ENCODE data around the gene C1QTNF6.

The C1QTNF6 gene

DNA sequence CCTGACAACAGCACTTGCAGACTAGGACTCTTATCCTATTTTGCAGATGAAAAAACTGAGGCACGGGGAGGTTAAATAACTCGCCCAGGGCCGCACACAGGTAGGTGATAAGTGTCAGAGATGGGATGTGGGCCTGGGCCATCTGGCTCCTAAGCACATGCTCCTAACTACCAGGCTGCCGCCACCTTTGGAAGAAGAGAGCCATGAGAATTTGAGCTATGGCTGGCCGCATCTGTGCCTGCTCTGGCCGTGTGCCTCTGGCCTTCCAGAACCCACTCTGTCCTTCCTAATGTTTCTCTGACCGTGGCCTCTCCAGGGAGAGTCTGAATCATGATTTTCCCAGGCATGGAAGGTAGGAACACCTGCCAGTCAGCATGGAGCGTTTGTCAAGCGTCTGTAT, 23.0 kb downstream of the C1QTNF6 start:
- Histone ChIP-seq H3K9ac (ENCODE audit: low read depth, low read length) (no peak overlapping the region), H3K9me3 (ENCODE audit: control insufficient read depth, insufficient read depth, low read length) (peaks cover 3% of the 10 kb centered on the region; the same call in 1 of the 2 replicates), H3K4me1 (ENCODE audit: control insufficient read depth, insufficient read depth, low read length) (no peaks in the 10 kb centered on the region), H3K27me3 (ENCODE audit: control insufficient read depth, insufficient read depth, low read length) (no peaks in the 10 kb centered on the region), H3K36me3 (ENCODE audit: control insufficient read depth, insufficient read depth, low read length) (no peaks in the 10 kb centered on the region), H3K4me3 (ENCODE audit: low read depth, low read length) (no peak overlapping the region), H3K27ac (ENCODE audit: low read depth, low read length) (no peak overlapping the region)

DNA sequence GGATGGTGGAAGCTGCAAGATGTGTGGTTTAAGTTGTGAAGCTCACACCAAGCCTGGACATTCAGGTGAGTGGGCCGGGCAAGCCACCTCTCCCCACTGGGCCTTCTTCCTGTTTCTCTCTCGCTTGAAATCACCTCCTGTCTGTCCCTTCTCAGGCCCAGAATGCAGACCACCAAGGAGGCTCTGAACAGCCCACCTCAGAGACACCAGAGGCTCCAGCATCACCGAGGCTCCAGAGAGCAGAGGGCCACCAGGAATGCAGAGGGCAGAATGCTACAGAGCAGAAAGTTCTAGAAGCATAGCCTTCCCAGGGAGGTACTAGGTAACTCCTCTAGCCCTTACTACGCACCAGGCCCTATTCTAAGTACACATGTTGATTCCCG, 23.6 kb downstream of the C1QTNF6 start:
- Histone ChIP-seq H3K36me3 (ENCODE audit: control insufficient read depth, insufficient read depth, low read length) (no peaks in the 10 kb centered on the region), H3K27me3 (ENCODE audit: control insufficient read depth, insufficient read depth, low read length) (no peaks in the 10 kb centered on the region), H3K4me3 (ENCODE audit: low read depth, low read length) (no peak overlapping the region), H3K9me3 (ENCODE audit: control insufficient read depth, insufficient read depth, low read length) (peaks cover 3% of the 10 kb centered on the region; the same call in 1 of the 2 replicates), H3K27ac (ENCODE audit: low read depth, low read length) (no peak overlapping the region), H3K9ac (ENCODE audit: low read depth, low read length) (no peak overlapping the region), H3K4me1 (ENCODE audit: control insufficient read depth, insufficient read depth, low read length) (no peaks in the 10 kb centered on the region)

DNA sequence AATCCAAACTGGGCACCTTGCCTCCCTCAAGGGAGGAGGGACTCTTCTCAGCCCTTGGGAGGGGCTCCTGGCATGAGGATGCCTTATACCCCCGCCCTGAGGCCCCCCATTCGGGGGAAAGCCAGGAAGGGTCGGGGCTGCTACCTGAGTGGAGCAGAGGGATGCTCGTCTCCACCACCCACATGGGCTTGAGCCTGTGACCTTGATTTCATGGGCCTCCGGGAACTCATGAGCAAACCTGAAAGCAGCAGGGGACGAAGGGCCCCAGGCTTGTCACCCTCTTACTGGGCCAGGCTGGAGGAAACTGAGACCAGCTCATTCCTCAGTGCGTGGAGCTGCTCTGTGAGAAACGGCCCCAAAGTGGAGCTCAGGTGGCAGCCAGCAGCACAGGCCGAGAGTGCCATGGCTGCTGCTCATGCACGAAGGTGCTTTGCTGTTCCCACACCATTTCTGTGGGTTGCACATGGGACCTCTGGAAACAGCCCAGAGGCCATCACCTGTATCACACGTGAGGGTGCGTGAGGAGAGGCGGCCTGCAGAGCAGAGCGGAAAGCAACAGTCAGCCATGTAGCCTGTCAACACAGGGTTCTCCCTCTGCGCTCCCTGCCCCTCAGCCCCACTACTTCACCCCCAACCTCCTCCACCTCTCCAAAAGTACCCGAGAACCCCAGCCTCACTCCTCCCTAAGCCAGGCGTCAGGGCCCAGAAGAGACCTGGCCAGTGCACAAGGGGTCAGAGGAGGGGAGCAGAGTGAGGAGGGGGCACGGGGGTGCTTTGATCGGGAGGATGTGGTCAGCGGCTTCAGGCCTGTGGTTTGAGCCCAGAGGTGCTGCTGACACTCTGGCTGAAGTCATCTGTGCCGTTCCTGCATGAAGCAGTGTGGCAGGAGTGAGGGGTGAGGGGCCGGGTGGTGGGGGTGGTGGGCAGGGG, 24.2 kb downstream of the C1QTNF6 start:
- Histone ChIP-seq H3K9me3 (ENCODE audit: control insufficient read depth, insufficient read depth, low read length) (peaks cover 3% of the 10 kb centered on the region; the same call in 1 of the 2 replicates), H3K27me3 (ENCODE audit: control insufficient read depth, insufficient read depth, low read length) (no peaks in the 10 kb centered on the region), H3K4me3 (ENCODE audit: low read depth, low read length) (no peak overlapping the region), H3K4me1 (ENCODE audit: control insufficient read depth, insufficient read depth, low read length) (no peaks in the 10 kb centered on the region), H3K27ac (ENCODE audit: low read depth, low read length) (no peak overlapping the region), H3K9ac (ENCODE audit: low read depth, low read length) (no peak overlapping the region), H3K36me3 (ENCODE audit: control insufficient read depth, insufficient read depth, low read length) (no peaks in the 10 kb centered on the region)

DNA sequence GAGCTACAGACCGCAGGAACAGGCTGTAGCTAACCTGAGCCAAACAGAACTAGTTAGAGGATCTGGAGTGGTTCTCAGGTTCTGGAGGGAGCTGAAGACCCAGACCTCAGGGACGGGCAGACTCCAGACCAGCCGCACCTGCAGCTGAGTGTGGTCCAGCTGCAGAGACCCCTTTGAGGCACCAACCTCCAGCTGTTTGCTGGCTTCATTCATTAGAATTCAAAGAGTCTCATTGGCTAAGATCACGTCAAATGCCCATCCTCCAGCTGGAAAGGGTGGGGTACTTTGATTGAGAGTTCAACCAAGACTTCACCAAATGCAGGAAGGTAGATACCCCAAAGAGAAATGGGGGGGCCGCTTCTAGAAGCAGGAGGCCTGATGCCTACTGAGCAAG, 25.0 kb downstream of the C1QTNF6 start:
- H3K27ac ChIP-seq (ENCODE audit: low read depth, low read length) = no peak overlapping the region
- no peaks in the 10 kb centered on the region for H3K36me3 ChIP-seq (ENCODE audit: control insufficient read depth, insufficient read depth, low read length)
- H3K9me3 ChIP-seq (ENCODE audit: control insufficient read depth, insufficient read depth, low read length) = peaks cover 3% of the 10 kb centered on the region; the same call in 1 of the 2 replicates
- H3K4me1 ChIP-seq (ENCODE audit: control insufficient read depth, insufficient read depth, low read length) = no peaks in the 10 kb centered on the region
- H3K4me3 ChIP-seq (ENCODE audit: low read depth, low read length) = no peak overlapping the region
- H3K27me3 ChIP-seq (ENCODE audit: control insufficient read depth, insufficient read depth, low read length) = no peaks in the 10 kb centered on the region
- H3K9ac ChIP-seq (ENCODE audit: low read depth, low read length) = no peak overlapping the region

DNA sequence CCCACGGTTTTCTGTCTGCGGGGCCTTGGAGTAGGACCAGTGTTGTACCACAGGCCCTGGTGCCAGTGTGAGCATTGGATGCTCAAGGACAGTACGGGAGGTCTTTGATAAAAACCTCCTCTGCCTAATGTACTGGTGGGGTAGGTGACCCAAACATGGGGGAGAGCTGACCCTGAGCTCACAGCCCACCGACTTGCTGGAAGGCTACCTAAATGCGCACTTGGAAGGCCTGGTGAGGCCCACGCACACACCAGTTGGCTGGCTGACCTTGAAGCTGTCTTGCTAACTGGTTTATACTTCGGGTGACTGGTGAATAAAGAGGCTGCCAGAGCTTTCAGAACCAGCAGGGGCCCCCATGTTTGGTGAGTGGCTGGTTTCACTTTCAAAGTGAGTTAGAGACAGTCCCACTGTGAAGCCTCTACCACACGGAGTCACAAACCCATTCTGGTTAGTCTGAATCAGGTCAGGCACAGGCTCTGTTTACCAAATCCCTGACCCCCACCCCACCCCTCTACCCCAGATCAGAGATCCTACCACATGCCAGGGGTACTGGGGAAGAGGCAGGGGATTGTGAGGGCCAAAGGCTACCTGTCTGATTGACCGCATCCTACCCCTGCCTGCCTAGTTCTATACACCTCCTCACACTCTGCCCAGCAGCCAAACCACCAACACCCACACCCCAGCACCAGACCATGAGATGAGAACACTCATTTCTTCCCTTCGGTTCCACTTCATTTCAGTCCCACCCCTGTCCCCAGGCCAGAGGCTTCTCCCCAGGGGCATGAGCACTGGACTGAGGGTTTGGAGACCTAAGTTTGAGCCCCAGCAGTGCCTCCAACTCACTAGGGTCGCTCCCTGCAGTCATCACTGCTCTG, 25.6 kb downstream of the C1QTNF6 start:
- Histone ChIP-seq H3K4me1 (ENCODE audit: control insufficient read depth, insufficient read depth, low read length) (no peaks in the 10 kb centered on the region), H3K27me3 (ENCODE audit: control insufficient read depth, insufficient read depth, low read length) (no peaks in the 10 kb centered on the region), H3K9ac (ENCODE audit: low read depth, low read length) (no peak overlapping the region), H3K9me3 (ENCODE audit: control insufficient read depth, insufficient read depth, low read length) (peaks cover 3% of the 10 kb centered on the region; the same call in 1 of the 2 replicates), H3K36me3 (ENCODE audit: control insufficient read depth, insufficient read depth, low read length) (no peaks in the 10 kb centered on the region), H3K4me3 (ENCODE audit: low read depth, low read length) (no peak overlapping the region), H3K27ac (ENCODE audit: low read depth, low read length) (no peak overlapping the region)

DNA sequence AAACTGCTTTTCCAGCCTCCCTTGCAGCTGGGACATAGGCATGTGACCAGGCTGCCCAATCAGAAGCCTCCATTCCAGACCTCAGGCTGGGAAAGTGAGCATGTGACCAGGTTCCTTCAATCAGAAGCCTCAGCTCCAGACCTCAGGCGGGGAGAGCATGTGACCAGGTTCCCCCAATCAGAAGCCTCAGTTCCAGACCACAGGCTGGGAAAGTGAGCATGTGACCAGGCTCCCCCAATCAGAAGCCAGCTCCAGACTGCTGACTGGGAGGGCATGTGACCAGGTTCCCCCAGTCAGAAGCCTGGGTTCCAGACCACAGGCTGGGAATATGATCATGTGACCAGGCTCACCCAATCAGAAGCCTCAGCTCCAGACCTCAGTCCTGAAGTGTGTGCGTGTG, 26.6 kb downstream of the C1QTNF6 start:
- Histone ChIP-seq H3K36me3 (ENCODE audit: control insufficient read depth, insufficient read depth, low read length) (no peaks in the 10 kb centered on the region), H3K27ac (ENCODE audit: low read depth, low read length) (no peak overlapping the region)

DNA sequence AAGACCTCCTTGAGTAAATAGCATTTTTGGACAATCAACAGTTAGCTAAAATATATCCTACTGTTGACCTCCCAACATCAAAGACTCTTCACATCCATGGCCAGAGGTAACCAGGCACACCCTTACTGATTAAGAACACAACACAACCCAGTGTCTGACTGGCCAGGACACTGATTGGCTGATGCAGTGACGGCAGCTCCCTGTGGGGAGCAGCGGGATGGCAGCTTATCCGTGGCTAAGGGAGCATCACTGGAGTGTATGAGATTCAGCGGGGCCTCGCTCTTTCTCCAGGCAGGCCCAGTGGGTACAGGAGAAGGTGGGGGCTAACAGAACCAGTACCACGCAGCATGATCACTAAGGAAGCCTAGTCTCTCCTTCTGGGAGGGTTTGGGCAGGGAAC, 28.0 kb downstream of the C1QTNF6 start:
- Histone ChIP-seq H3K9me3 (ENCODE audit: control insufficient read depth, insufficient read depth, low read length) (peaks cover 3% of the 10 kb centered on the region; the same call in 1 of the 2 replicates), H3K36me3 (ENCODE audit: control insufficient read depth, insufficient read depth, low read length) (no peaks in the 10 kb centered on the region), H3K4me3 (ENCODE audit: low read depth, low read length) (no peak overlapping the region), H3K27me3 (ENCODE audit: control insufficient read depth, insufficient read depth, low read length) (no peaks in the 10 kb centered on the region), H3K4me1 (ENCODE audit: control insufficient read depth, insufficient read depth, low read length) (no peaks in the 10 kb centered on the region), H3K27ac (ENCODE audit: low read depth, low read length) (no peak overlapping the region), H3K9ac (ENCODE audit: low read depth, low read length) (no peak overlapping the region)

More for the DNA sequence above, 26.6 kb downstream of the C1QTNF6 start:
- H3K4me1 ChIP-seq (ENCODE audit: control insufficient read depth, insufficient read depth, low read length) = no peaks in the 10 kb centered on the region
- no peak overlapping the region for H3K9ac ChIP-seq (ENCODE audit: low read depth, low read length)
- H3K4me3 ChIP-seq (ENCODE audit: low read depth, low read length) = no peak overlapping the region
- H3K27me3 ChIP-seq (ENCODE audit: control insufficient read depth, insufficient read depth, low read length) = no peaks in the 10 kb centered on the region
- H3K9me3 ChIP-seq (ENCODE audit: control insufficient read depth, insufficient read depth, low read length) = peaks cover 3% of the 10 kb centered on the region; the same call in 1 of the 2 replicates

- no peaks in the 10 kb centered on the region for H3K36me3 ChIP-seq (ENCODE audit: control insufficient read depth, insufficient read depth, low read length)
- no peak overlapping the region for H3K9ac ChIP-seq (ENCODE audit: low read depth, low read length)
- H3K27ac ChIP-seq (ENCODE audit: low read depth, low read length) = no peak overlapping the region
- no peaks in the 10 kb centered on the region for H3K4me1 ChIP-seq (ENCODE audit: control insufficient read depth, insufficient read depth, low read length)
- H3K27me3 ChIP-seq (ENCODE audit: control insufficient read depth, insufficient read depth, low read length) = no peaks in the 10 kb centered on the region
- no peak overlapping the region for H3K4me3 ChIP-seq (ENCODE audit: low read depth, low read length)
- peaks cover 3% of the 10 kb centered on the region; the same call in 1 of the 2 replicates for H3K9me3 ChIP-seq (ENCODE audit: control insufficient read depth, insufficient read depth, low read length)
These were observed 29.1 kb downstream of the C1QTNF6 start for GRCh38 chr22:37158963-37159290.

DNA sequence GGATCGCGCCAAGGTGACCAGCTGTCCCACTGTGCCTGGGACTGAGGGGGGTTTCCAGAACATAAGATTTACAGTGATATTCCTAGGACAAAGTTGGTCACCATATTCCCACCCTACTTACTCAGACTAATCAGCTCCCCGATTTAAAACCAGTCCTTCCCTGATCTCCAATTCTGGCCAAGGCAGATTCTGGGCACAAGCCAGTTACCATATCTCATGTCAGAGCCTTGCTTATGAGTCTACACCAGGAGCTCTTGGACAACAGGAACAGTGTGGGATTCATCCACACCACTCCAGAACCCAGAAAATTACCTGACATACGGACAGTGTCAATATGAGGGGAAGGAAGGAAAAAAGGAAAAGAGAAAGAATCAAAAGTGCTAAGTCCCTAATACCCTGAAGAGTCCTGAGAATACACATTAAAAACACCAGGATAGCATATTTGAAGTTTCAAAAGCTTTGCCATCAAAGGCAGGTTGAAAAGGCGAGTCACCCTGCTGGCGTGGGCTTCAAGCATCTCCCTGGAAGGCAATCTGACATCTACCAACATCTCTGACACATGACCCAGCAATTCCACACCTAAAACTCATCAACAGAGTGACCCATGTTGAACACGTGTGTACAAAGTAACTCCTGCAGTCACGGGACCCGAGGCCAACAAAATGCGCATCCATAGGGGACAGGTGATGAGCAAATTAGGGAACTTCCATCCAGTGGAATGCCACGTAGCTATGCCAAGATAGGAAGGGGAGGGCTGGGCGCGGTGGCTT, 30.3 kb downstream of the C1QTNF6 start:
- no peak overlapping the region for H3K9ac ChIP-seq (ENCODE audit: low read depth, low read length)
- no peak overlapping the region for H3K4me3 ChIP-seq (ENCODE audit: low read depth, low read length)
- H3K9me3 ChIP-seq (ENCODE audit: control insufficient read depth, insufficient read depth, low read length) = peaks cover 3% of the 10 kb centered on the region; the same call in 1 of the 2 replicates
- no peak overlapping the region for H3K27ac ChIP-seq (ENCODE audit: low read depth, low read length)
- no peaks in the 10 kb centered on the region for H3K4me1 ChIP-seq (ENCODE audit: control insufficient read depth, insufficient read depth, low read length)
- H3K27me3 ChIP-seq (ENCODE audit: control insufficient read depth, insufficient read depth, low read length) = no peaks in the 10 kb centered on the region
- no peaks in the 10 kb centered on the region for H3K36me3 ChIP-seq (ENCODE audit: control insufficient read depth, insufficient read depth, low read length)

DNA sequence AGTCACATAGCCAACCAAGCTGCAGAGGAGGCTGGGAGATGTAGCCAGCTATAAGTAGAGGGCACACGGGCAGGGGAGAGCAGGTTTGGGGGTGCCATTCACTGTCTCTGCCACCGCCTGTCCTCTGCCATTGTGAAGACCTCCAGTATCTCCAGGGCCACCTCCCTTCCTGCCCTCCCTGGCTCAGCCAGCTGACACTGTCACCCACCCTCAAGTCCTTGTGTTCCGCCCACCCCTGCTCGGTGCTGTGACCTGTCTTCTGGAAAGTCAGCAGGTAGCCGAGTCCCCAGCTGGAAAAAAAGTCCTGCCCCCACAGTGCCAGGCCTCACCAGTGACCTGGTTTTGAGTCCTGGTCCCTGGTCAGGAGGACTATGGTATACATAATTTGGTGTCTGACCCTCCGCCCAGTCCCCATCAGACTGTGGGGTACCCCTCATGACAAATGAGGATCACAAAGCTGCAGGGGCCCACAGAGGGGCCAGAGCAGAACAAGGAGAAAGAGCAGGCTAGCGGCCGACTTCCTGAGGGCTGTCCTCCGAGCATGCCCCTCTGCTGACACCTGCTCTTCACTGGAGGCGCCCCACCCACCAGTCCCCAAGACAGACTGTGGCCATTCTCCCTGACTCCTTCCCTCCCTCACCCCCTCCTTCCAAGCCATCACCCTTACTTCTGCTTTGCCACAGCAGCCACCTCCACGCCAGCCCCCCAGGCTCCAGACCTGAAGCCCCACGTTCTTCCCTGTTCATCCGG, 31.2 kb downstream of the C1QTNF6 start:
- H3K27ac ChIP-seq (ENCODE audit: low read depth, low read length) = no peak overlapping the region
- no peaks in the 10 kb centered on the region for H3K27me3 ChIP-seq (ENCODE audit: control insufficient read depth, insufficient read depth, low read length)
- H3K4me3 ChIP-seq (ENCODE audit: low read depth, low read length) = no peak overlapping the region
- H3K4me1 ChIP-seq (ENCODE audit: control insufficient read depth, insufficient read depth, low read length) = no peaks in the 10 kb centered on the region
- H3K9me3 ChIP-seq (ENCODE audit: control insufficient read depth, insufficient read depth, low read length) = peaks cover 3% of the 10 kb centered on the region; the same call in 1 of the 2 replicates
- H3K9ac ChIP-seq (ENCODE audit: low read depth, low read length) = no peak overlapping the region
- no peaks in the 10 kb centered on the region for H3K36me3 ChIP-seq (ENCODE audit: control insufficient read depth, insufficient read depth, low read length)
